ENCODE measurements around the gene GRAMD1A.
"Not testable (repeated sequence)": the region's sequence is repeated elsewhere in the genome, so short reads cannot be mapped to it uniquely, and the experiment has no call there.

GRAMD1A gene

GRCh38 chr19:34995551-34995950 lies 4.6 kb upstream of the GRAMD1A start:
- H3K9ac ChIP-seq (ENCODE audit: low read length), result no peak overlapping the region

DNA sequence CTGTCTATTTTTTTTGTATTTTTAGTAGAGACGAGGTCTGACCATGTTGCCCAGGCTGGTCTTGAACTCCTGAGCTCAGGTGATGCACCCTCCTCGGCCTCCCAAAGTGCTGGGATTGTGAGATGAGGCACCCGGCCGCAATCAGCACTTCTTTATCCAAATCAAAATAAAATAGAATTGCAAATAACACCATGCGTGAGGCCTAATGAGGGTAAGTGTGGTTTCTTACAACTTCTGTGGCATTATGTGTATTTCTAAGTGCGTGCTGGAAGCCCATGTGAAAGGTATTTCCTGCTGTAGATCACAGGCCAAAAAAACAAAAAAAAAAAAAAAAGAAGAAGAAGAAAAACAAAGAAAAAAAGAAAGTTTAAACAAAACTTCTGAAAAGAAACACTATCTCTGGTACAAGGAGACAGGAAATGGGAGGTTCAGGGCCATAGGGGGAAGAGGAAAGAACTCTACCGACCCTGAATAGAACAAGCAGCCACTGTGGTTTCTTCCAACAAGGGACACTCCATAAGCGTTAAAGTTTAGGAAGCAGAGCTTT lies 3.0 kb upstream of the GRAMD1A start:
- Histone ChIP-seq H3K27ac (ENCODE audit: low read depth, low read length) (no peak overlapping the region), H3K4me3 (ENCODE audit: low read depth in 1 of 2, low read length in 2 of 2) (no peak overlapping the region), H3K27me3 (ENCODE audit: control insufficient read depth in 1 of 2, insufficient read depth in 2 of 2, low read length in 2 of 2) (no peaks in the 10 kb centered on the region), H3K36me3 (ENCODE audit: insufficient read depth, low read length) (no peaks in the 10 kb centered on the region), H3K9me3 (ENCODE audit: low read length) (no peaks in the 10 kb centered on the region), H3K9ac (ENCODE audit: low read length) (no peak overlapping the region), H3K4me1 (ENCODE audit: insufficient read depth, low read length) (peaks cover 25% of the 10 kb centered on the region)

More at GRCh38 chr19:34995551-34995950, 4.6 kb upstream of the GRAMD1A start:
- no peaks in the 10 kb centered on the region for H3K27me3 ChIP-seq (ENCODE audit: control insufficient read depth in 1 of 2, insufficient read depth in 2 of 2, low read length in 2 of 2)
- H3K36me3 ChIP-seq (ENCODE audit: insufficient read depth, low read length), result no peaks in the 10 kb centered on the region
- H3K9me3 ChIP-seq (ENCODE audit: low read length), result no peaks in the 10 kb centered on the region
- peaks cover 14% of the 10 kb centered on the region for H3K4me1 ChIP-seq (ENCODE audit: insufficient read depth, low read length)
- no peak overlapping the region for H3K4me3 ChIP-seq (ENCODE audit: low read depth in 1 of 2, low read length in 2 of 2)
- H3K27ac ChIP-seq (ENCODE audit: low read depth, low read length), result no peak overlapping the region

DNA sequence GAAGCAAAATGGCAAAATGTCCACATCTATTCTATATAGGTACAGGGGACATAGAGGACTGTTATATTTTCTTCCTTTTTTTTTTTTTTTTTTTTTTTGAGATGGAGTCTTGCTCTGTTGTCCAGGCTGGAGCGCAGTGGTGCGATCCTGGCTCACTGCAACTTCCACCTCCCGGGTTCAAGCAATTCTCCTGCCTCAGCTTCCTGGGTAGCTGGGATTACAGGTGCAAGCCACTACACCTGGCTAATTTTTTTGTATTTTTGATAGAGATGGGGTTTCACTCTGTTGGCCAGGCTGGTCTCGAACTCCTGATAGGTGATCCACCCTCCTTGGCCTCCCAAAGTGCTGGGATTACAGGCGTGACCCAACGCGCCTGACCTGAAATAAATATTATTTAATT lies 1.9 kb upstream of the GRAMD1A start:
- H3K9me3 ChIP-seq (ENCODE audit: low read length); H3K4me3 ChIP-seq (ENCODE audit: low read depth in 1 of 2, low read length in 2 of 2); H3K27ac ChIP-seq (ENCODE audit: low read depth, low read length); H3K9ac ChIP-seq (ENCODE audit: low read length); H3K36me3 ChIP-seq (ENCODE audit: insufficient read depth, low read length); H3K27me3 ChIP-seq (ENCODE audit: control insufficient read depth in 1 of 2, insufficient read depth in 2 of 2, low read length in 2 of 2): not testable (repeated sequence)
- H3K4me1 ChIP-seq (ENCODE audit: insufficient read depth, low read length), result peaks cover 33% of the 10 kb centered on the region

DNA sequence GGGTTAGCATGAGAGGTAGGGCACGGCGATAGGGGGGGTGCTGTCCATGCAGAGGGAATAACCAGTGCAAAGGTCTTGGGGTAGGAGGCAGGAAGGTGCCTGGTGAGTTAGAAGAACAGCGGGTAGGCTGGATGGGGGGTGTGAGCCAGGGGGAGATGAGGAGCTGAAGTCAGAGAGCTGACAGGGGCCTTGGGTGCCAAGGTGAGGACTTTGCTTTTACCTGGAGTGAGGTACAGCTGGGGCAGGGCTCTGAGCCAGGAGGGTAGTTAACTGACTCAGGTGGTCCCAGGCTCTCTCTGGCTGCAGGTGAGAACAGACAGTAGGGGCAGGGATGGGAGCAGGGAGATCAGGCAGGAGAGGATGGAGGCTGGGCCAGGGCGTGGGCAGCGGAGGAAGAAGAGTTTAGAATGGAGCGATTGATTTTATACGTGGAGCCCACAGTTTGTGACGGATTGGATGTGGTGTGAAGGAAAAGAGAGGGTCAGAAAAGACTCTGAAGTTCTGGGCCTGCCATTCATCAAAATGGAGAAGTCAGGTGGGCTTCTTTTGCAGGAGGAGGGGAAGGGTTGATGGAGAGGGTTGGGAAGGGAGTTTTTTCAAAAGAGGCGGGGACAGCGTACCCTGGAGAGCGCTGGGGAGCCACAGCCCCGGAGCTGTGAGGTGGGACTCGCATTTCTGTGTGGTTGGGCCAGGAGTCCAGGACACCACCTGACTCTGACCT lies 1.2 kb upstream of the GRAMD1A start:
- Histone ChIP-seq H3K27ac (ENCODE audit: low read depth, low read length) (peak overlapping the region; percentile 86), H3K4me3 (ENCODE audit: low read depth in 1 of 2, low read length in 2 of 2) (peak overlapping the region; percentile 43 to 88), H3K9me3 (ENCODE audit: low read length) (no peaks in the 10 kb centered on the region), H3K27me3 (ENCODE audit: control insufficient read depth in 1 of 2, insufficient read depth in 2 of 2, low read length in 2 of 2) (no peaks in the 10 kb centered on the region), H3K36me3 (ENCODE audit: insufficient read depth, low read length) (no peaks in the 10 kb centered on the region), H3K4me1 (ENCODE audit: insufficient read depth, low read length) (peaks cover 39% of the 10 kb centered on the region), H3K9ac (ENCODE audit: low read length) (peak overlapping the region; percentile 89)

DNA sequence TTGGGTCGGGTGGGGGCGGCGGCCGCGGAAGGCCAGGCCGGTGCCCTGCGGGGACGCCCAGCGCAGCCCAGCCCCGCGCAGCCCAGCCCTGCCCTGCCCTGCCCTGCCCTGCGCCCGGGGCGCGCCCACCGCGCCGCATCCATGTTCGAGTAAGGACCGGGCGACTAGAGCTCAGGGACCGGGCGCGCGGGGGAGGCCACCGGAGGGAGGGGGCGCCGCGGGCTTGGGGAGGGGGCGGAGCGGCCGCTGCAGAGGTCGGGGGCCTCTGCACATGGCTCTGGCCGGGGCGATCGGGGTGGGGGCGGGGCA lies 169 bp downstream of the GRAMD1A start:
- peaks cover 39% of the 10 kb centered on the region for H3K4me1 ChIP-seq (ENCODE audit: insufficient read depth, low read length)
- no peaks in the 10 kb centered on the region for H3K36me3 ChIP-seq (ENCODE audit: insufficient read depth, low read length)
- no peaks in the 10 kb centered on the region for H3K27me3 ChIP-seq (ENCODE audit: control insufficient read depth in 1 of 2, insufficient read depth in 2 of 2, low read length in 2 of 2)
- no peak overlapping the region for H3K9ac ChIP-seq (ENCODE audit: low read length)
- H3K9me3 ChIP-seq (ENCODE audit: low read length), result no peaks in the 10 kb centered on the region
- peak overlapping the region; percentile 90 for H3K27ac ChIP-seq (ENCODE audit: low read depth, low read length)
- peak overlapping the region; percentile 55 to 88 for H3K4me3 ChIP-seq (ENCODE audit: low read depth in 1 of 2, low read length in 2 of 2)

DNA sequence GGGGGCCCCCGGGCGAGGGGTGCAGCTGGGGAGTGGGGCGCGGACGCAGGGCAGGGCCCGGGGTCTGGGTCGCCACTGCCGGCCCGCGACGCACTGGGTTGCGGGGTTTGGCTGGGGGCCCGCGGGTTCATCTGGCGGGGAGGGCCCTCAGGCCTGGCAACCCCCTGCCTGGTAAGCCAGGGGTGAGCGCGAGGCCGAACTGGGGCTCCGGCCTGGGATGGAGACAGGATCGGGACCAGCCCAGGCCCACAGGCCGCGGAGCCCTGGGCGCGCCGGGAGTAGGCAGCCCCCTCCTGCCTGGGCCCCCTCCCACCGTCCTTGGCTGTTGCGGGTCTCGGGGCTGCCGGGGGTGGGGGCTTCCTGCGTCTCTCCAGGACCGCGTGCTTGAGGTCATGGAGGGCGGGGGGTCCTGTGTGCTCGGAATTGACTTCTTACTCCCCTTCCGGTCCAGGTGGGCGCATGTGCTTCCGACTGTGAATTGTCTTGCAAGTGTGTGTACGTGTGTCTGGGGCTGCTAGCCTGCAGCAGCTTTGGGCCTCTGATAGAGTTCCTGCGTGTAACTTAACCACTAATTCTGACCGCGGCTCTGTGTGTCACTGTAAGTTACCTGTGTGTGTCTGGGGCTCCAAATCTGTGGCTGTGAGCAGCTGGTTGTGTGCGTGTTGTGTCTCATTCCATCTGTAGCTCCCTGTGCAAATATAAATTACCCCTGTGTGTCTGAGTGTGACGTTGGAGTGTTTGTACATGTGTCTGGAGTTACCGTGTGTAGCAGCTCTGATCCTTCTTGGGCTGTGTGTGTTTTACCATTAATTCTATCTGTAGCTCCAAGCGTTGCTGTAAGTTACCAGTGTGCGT lies 751 bp downstream of the GRAMD1A start:
- H3K27ac ChIP-seq (ENCODE audit: low read depth, low read length), result peak overlapping the region; percentile 90
- H3K27me3 ChIP-seq (ENCODE audit: control insufficient read depth in 1 of 2, insufficient read depth in 2 of 2, low read length in 2 of 2), result no peaks in the 10 kb centered on the region
- H3K36me3 ChIP-seq (ENCODE audit: insufficient read depth, low read length), result peaks cover 4% of the 10 kb centered on the region
- H3K9ac ChIP-seq (ENCODE audit: low read length), result peak overlapping the region; percentile 45
- no peaks in the 10 kb centered on the region for H3K9me3 ChIP-seq (ENCODE audit: low read length)
- peaks cover 39% of the 10 kb centered on the region for H3K4me1 ChIP-seq (ENCODE audit: insufficient read depth, low read length)
- H3K4me3 ChIP-seq (ENCODE audit: low read depth in 1 of 2, low read length in 2 of 2), result peak overlapping the region; percentile 55 to 65

GRCh38 chr19:35002037-35002535 lies 2.0 kb downstream of the GRAMD1A start:
- H3K4me1 ChIP-seq (ENCODE audit: insufficient read depth, low read length), result peaks cover 36% of the 10 kb centered on the region
- H3K4me3 ChIP-seq (ENCODE audit: low read depth in 1 of 2, low read length in 2 of 2), result no peak overlapping the region
- H3K36me3 ChIP-seq (ENCODE audit: insufficient read depth, low read length), result peaks cover 5% of the 10 kb centered on the region
- no peaks in the 10 kb centered on the region for H3K9me3 ChIP-seq (ENCODE audit: low read length)
- H3K27ac ChIP-seq (ENCODE audit: low read depth, low read length), result no peak overlapping the region
- no peaks in the 10 kb centered on the region for H3K27me3 ChIP-seq (ENCODE audit: control insufficient read depth in 1 of 2, insufficient read depth in 2 of 2, low read length in 2 of 2)
- H3K9ac ChIP-seq (ENCODE audit: low read length), result no peak overlapping the region

DNA sequence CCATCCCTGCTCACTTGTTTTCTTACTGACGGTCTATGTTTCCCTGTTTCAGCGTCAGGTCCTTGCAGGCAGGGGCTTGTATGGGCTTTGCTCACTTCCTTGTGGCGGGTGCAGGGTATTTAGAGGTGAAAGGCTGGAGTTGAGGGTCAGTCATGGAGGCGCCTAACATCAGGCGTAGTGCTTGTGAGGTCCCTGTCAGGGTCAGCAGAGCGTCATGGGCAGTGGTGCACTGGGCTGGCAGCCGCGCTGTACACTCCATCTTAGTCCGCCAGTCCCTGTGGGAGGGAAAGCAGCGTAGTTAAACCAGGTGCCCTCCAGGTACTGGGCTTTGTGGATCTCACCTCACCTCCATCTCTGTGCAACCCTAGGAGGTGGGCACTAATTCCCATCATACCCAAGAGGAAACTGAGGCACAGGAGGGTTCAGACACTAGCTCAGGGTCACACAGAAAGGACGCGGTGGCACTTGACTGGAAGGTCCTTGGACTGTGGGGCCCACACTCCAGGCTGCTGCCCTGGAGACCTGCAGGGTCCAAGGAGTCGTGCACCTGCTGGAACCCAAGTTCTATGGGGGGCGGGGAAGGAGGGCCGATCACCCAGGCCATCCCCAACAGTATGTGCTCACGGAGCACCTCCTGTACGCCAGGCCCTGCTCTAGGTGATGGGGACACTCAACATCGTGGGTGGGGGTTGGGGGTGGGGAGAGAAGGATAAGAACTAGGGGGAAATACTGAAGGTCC lies 4.6 kb downstream of the GRAMD1A start:
- H3K36me3 ChIP-seq (ENCODE audit: insufficient read depth, low read length), result peaks cover 11% of the 10 kb centered on the region
- H3K4me3 ChIP-seq (ENCODE audit: low read depth in 1 of 2, low read length in 2 of 2), result no peak overlapping the region
- H3K4me1 ChIP-seq (ENCODE audit: insufficient read depth, low read length), result peaks cover 25% of the 10 kb centered on the region
- no peaks in the 10 kb centered on the region for H3K9me3 ChIP-seq (ENCODE audit: low read length)
- H3K27me3 ChIP-seq (ENCODE audit: control insufficient read depth in 1 of 2, insufficient read depth in 2 of 2, low read length in 2 of 2), result no peaks in the 10 kb centered on the region
- H3K9ac ChIP-seq (ENCODE audit: low read length), result no peak overlapping the region
- no peak overlapping the region for H3K27ac ChIP-seq (ENCODE audit: low read depth, low read length)

- Histone ChIP-seq H3K27ac (ENCODE audit: low read depth, low read length) (no peak overlapping the region), H3K4me3 (ENCODE audit: low read depth in 1 of 2, low read length in 2 of 2) (no peak overlapping the region), H3K4me1 (ENCODE audit: insufficient read depth, low read length) (peaks cover 25% of the 10 kb centered on the region), H3K36me3 (ENCODE audit: insufficient read depth, low read length) (peaks cover 18% of the 10 kb centered on the region), H3K9me3 (ENCODE audit: low read length) (no peaks in the 10 kb centered on the region), H3K9ac (ENCODE audit: low read length) (no peak overlapping the region), H3K27me3 (ENCODE audit: control insufficient read depth in 1 of 2, insufficient read depth in 2 of 2, low read length in 2 of 2) (no peaks in the 10 kb centered on the region)
These were observed 5.3 kb downstream of the GRAMD1A start for GRCh38 chr19:35005256-35005977.

DNA sequence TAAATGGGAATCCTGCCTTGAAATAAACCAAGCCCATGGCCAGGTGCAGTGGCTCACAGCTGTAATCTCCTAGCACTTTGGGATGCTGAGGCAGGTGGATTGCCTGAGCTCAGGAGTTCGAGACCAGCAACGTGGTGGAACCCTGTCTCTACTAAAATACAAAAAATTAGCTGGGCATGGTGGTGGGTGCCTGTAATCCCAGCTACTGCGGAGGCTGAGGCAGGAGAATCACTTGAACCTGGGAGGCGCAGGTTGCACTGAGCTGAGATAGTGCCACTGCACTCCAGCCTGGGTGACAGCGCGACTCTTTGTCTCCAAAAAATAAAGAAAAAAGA lies 5.9 kb downstream of the GRAMD1A start:
- not testable (repeated sequence) for H3K27ac ChIP-seq (ENCODE audit: low read depth, low read length); H3K9me3 ChIP-seq (ENCODE audit: low read length); H3K27me3 ChIP-seq (ENCODE audit: control insufficient read depth in 1 of 2, insufficient read depth in 2 of 2, low read length in 2 of 2); H3K9ac ChIP-seq (ENCODE audit: low read length); H3K4me3 ChIP-seq (ENCODE audit: low read depth in 1 of 2, low read length in 2 of 2)
- H3K4me1 ChIP-seq (ENCODE audit: insufficient read depth, low read length), result peaks cover 24% of the 10 kb centered on the region
- peaks cover 22% of the 10 kb centered on the region for H3K36me3 ChIP-seq (ENCODE audit: insufficient read depth, low read length)
